Endothelial cell of umbilical vein (primary cell): ENCODE measurements around the gene CACNB4.

Source experiments
- EZH2 ChIP-seq: IDR thresholded peaks from 2 replicates; pipeline ENCODE4 v1.6.1; 2012; ENCODE audit warnings: borderline replicate concordance, low read depth, mild to moderate bottlenecking, moderate library complexity, low read length, inconsistent platforms; ENCODE audit not compliant: severe bottlenecking
- FOS ChIP-seq: IDR thresholded peaks from 2 replicates; pipeline ENCODE4 v1.6.1; 2011; ENCODE audit warnings: mild to moderate bottlenecking, low read length, moderate library complexity, borderline replicate concordance; ENCODE audit not compliant: insufficient read depth
- POLR2AphosphoS5 ChIP-seq: IDR thresholded peaks from 2 replicates; pipeline ENCODE4 v1.6.1; 2012; ENCODE audit warnings: low read depth, mild to moderate bottlenecking, control low read depth, low read length, moderate library complexity; ENCODE audit not compliant: insufficient read depth
- TF ChIP-seq, protein P1 (sequence below), 2 donors: IDR thresholded peaks; 1 replicate in 1 of 2; 2 replicates in 1 of 2; pipeline ENCODE4 v1.5.1; 2011; ENCODE audit warnings: low read length in 2 of 2, mild to moderate bottlenecking in 2 of 2, moderate library complexity in 2 of 2, control low read depth in 1 of 2, inconsistent platforms in 1 of 2, low read depth in 1 of 2; ENCODE audit not compliant: insufficient read depth in 1 of 2; ENCODE audit errors: extremely low read depth in 1 of 2

- TF ChIP-seq, protein P1, sequence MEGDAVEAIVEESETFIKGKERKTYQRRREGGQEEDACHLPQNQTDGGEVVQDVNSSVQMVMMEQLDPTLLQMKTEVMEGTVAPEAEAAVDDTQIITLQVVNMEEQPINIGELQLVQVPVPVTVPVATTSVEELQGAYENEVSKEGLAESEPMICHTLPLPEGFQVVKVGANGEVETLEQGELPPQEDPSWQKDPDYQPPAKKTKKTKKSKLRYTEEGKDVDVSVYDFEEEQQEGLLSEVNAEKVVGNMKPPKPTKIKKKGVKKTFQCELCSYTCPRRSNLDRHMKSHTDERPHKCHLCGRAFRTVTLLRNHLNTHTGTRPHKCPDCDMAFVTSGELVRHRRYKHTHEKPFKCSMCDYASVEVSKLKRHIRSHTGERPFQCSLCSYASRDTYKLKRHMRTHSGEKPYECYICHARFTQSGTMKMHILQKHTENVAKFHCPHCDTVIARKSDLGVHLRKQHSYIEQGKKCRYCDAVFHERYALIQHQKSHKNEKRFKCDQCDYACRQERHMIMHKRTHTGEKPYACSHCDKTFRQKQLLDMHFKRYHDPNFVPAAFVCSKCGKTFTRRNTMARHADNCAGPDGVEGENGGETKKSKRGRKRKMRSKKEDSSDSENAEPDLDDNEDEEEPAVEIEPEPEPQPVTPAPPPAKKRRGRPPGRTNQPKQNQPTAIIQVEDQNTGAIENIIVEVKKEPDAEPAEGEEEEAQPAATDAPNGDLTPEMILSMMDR (IDR thresholded peaks at IDR 0.05; ENCODE audit: extremely low read depth in 1 of 2, insufficient read depth in 1 of 2, low read depth in 1 of 2, low read length in 2 of 2): peak; percentile 18 to 30
- no peak for TF ChIP-seq POLR2AphosphoS5
- no peak for TF ChIP-seq FOS
- no peak for TF ChIP-seq EZH2
Measured at GRCh38 chr2:152047824-152048471, 50.9 kb downstream of the CACNB4 start.
